ENCODE data around the gene GPR119. TPM values are rescaled to one million over a fixed set of nuclear protein-coding genes. Genes with fewer than 3 reads are reported as not detected.
A peak's percentile ranks its signal among the peaks of the same experiment; 100 is the strongest.

GPR119 gene
- total RNA-seq, 2 donors from 2014 or later, result not detected

- H3K4me1 ChIP-seq, result no peaks in the 10 kb centered on the region
- peak; percentile 63 for DNase-seq (ENCODE audit: low spot score)
- no peak for TF ChIP-seq CTCF (IDR thresholded peaks at IDR 0.05)
- no peaks in the 10 kb centered on the region for H3K9me3 ChIP-seq
- peak within 1 kb of the TSS; percentile 67 to 74 for H3K4me3 ChIP-seq
- H3K36me3 ChIP-seq, result no peaks in the 10 kb centered on the region
- H3K27ac ChIP-seq, result peak within 1 kb of the TSS; percentile 75 to 76
- H3K27me3 ChIP-seq, result no peaks in the 10 kb centered on the region
These were observed 16.1 kb upstream of the GPR119 start, which contains the start of gene RBMX2 for GRCh38 chrX:130401415-130402207. Gene RBMX2 (plus strand): TSS chrX:130401987. CDS start chrX:130402033, 46 bp downstream.

- no peak for TF ChIP-seq CTCF (IDR thresholded peaks at IDR 0.05)
- no peaks in the 10 kb centered on the region for H3K4me1 ChIP-seq
- no peaks in the 10 kb centered on the region for H3K27me3 ChIP-seq
- no peak overlapping the region for H3K4me3 ChIP-seq
- no peak for DNase-seq (ENCODE audit: low spot score)
- no peaks in the 10 kb centered on the region for H3K36me3 ChIP-seq
- no peak overlapping the region for H3K27ac ChIP-seq
- no peaks in the 10 kb centered on the region for H3K9me3 ChIP-seq
These were observed 9.9 kb upstream of the GPR119 start for GRCh38 chrX:130395341-130395740.

GRCh38 chrX:130393451-130394074 is 8.1 kb upstream of the GPR119 start:
- no peaks in the 10 kb centered on the region for H3K4me1 ChIP-seq
- no peaks in the 10 kb centered on the region for H3K36me3 ChIP-seq
- no peak overlapping the region for H3K4me3 ChIP-seq
- H3K27ac ChIP-seq, result no peak overlapping the region
- no peaks in the 10 kb centered on the region for H3K9me3 ChIP-seq
- TF ChIP-seq CTCF (IDR thresholded peaks at IDR 0.05), result peak; percentile 31 to 69
- DNase-seq (ENCODE audit: low spot score), result no peak
- H3K27me3 ChIP-seq, result no peaks in the 10 kb centered on the region

GRCh38 chrX:130386408-130386808 is 934 bp upstream of the GPR119 start:
- Histone ChIP-seq H3K36me3 (no peaks in the 10 kb centered on the region), H3K27me3 (no peaks in the 10 kb centered on the region), H3K9me3 (no peaks in the 10 kb centered on the region), H3K4me1 (no peaks in the 10 kb centered on the region), H3K27ac (no peak overlapping the region), H3K4me3 (no peak overlapping the region)
- no peak for TF ChIP-seq CTCF (IDR thresholded peaks at IDR 0.05)
- no peak for DNase-seq (ENCODE audit: low spot score)

- Histone ChIP-seq H3K9me3 (no peaks in the 10 kb centered on the region), H3K4me3 (no peak overlapping the region), H3K4me1 (no peaks in the 10 kb centered on the region), H3K36me3 (no peaks in the 10 kb centered on the region), H3K27me3 (no peaks in the 10 kb centered on the region), H3K27ac (no peak overlapping the region)
- TF ChIP-seq CTCF (IDR thresholded peaks at IDR 0.05), result no peak
- DNase-seq (ENCODE audit: low spot score), result no peak
These were observed 7.3 kb downstream of the GPR119 start for GRCh38 chrX:130378024-130378669.

All from right atrium auricular region (tissue), 2 donors.